IPS-18a (cell line): ENCODE measurements around the gene HMX2.

Experiments used
- H3K27ac ChIP-seq: one replicate; pipeline ENCODE4 v1.5.1; 2013; ENCODE audit warnings: low read length
- H3K27me3 ChIP-seq: one replicate; pipeline ENCODE4 v1.6.1; 2013; ENCODE audit warnings: mild to moderate bottlenecking, low read length; ENCODE audit not compliant: control insufficient read depth, insufficient read depth
- H3K36me3 ChIP-seq: one replicate; pipeline ENCODE4 v1.6.1; 2013; ENCODE audit warnings: low read depth, low read length; ENCODE audit not compliant: control insufficient read depth
- H3K4me1 ChIP-seq: one replicate; pipeline ENCODE4 v1.6.1; 2013; ENCODE audit warnings: low read depth, low read length; ENCODE audit not compliant: control insufficient read depth
- H3K4me3 ChIP-seq: one replicate; pipeline ENCODE4 v1.5.1; 2013; ENCODE audit warnings: low read length
- H3K9ac ChIP-seq: one replicate; pipeline ENCODE4 v1.6.1; 2013; ENCODE audit warnings: mild to moderate bottlenecking, low read length, moderate library complexity
- H3K9me3 ChIP-seq: one replicate; pipeline ENCODE4 v1.6.1; 2013; ENCODE audit warnings: low read depth, low read length; ENCODE audit not compliant: control insufficient read depth

Gene HMX2

GRCh38 chr10:123140164-123140982 lies 7.6 kb upstream of the HMX2 start:
- Histone ChIP-seq H3K27ac (no peak overlapping the region), H3K9me3 (no peaks in the 10 kb centered on the region), H3K27me3 (peaks cover 100% of the 10 kb centered on the region), H3K4me1 (peaks cover 32% of the 10 kb centered on the region), H3K4me3 (peak overlapping the region; percentile 26), H3K9ac (no peak overlapping the region), H3K36me3 (no peaks in the 10 kb centered on the region)

- Histone ChIP-seq H3K4me1 (peaks cover 37% of the 10 kb centered on the region), H3K27me3 (peaks cover 100% of the 10 kb centered on the region), H3K36me3 (no peaks in the 10 kb centered on the region), H3K27ac (no peak overlapping the region), H3K9me3 (no peaks in the 10 kb centered on the region), H3K9ac (no peak overlapping the region), H3K4me3 (no peak overlapping the region)
These were observed 6.9 kb upstream of the HMX2 start for GRCh38 chr10:123140983-123141390.

GRCh38 chr10:123141791-123142700 lies 5.9 kb upstream of the HMX2 start:
- no peak overlapping the region for H3K27ac ChIP-seq
- H3K4me1 ChIP-seq, result peaks cover 47% of the 10 kb centered on the region
- H3K36me3 ChIP-seq, result no peaks in the 10 kb centered on the region
- H3K9me3 ChIP-seq, result no peaks in the 10 kb centered on the region
- H3K27me3 ChIP-seq, result peaks cover 100% of the 10 kb centered on the region
- H3K9ac ChIP-seq, result no peak overlapping the region
- peak overlapping the region; percentile 41 for H3K4me3 ChIP-seq

- peaks cover 100% of the 10 kb centered on the region for H3K27me3 ChIP-seq
- peak overlapping the region; percentile 41 for H3K4me3 ChIP-seq
- H3K36me3 ChIP-seq, result no peaks in the 10 kb centered on the region
- H3K4me1 ChIP-seq, result peaks cover 45% of the 10 kb centered on the region
- H3K9me3 ChIP-seq, result no peaks in the 10 kb centered on the region
- H3K9ac ChIP-seq, result no peak overlapping the region
- H3K27ac ChIP-seq, result no peak overlapping the region
These were observed 5.2 kb upstream of the HMX2 start for GRCh38 chr10:123142701-123143161.

GRCh38 chr10:123143162-123143824 lies 4.6 kb upstream of the HMX2 start:
- Histone ChIP-seq H3K9me3 (no peaks in the 10 kb centered on the region), H3K27me3 (peaks cover 100% of the 10 kb centered on the region), H3K27ac (no peak overlapping the region)

GRCh38 chr10:123143825-123144168 lies 4.1 kb upstream of the HMX2 start:
- Histone ChIP-seq H3K4me1 (peaks cover 44% of the 10 kb centered on the region), H3K36me3 (no peaks in the 10 kb centered on the region), H3K9me3 (no peaks in the 10 kb centered on the region), H3K4me3 (no peak overlapping the region), H3K27ac (no peak overlapping the region), H3K27me3 (peaks cover 100% of the 10 kb centered on the region), H3K9ac (no peak overlapping the region)

More at GRCh38 chr10:123143162-123143824, 4.6 kb upstream of the HMX2 start:
- Histone ChIP-seq H3K4me1 (peaks cover 43% of the 10 kb centered on the region), H3K4me3 (peak overlapping the region; percentile 41), H3K9ac (no peak overlapping the region), H3K36me3 (no peaks in the 10 kb centered on the region)

- Histone ChIP-seq H3K27ac (no peak overlapping the region), H3K9ac (no peak overlapping the region), H3K36me3 (no peaks in the 10 kb centered on the region), H3K4me1 (peaks cover 41% of the 10 kb centered on the region), H3K4me3 (peak overlapping the region; percentile 7), H3K27me3 (peaks cover 100% of the 10 kb centered on the region), H3K9me3 (no peaks in the 10 kb centered on the region)
These were observed 3.0 kb upstream of the HMX2 start for GRCh38 chr10:123144697-123145541.

- Histone ChIP-seq H3K9me3 (no peaks in the 10 kb centered on the region), H3K36me3 (no peaks in the 10 kb centered on the region), H3K27ac (no peak overlapping the region), H3K4me1 (peaks cover 45% of the 10 kb centered on the region), H3K27me3 (peaks cover 100% of the 10 kb centered on the region), H3K4me3 (peak overlapping the region; percentile 9), H3K9ac (no peak overlapping the region)
These were observed 2.4 kb upstream of the HMX2 start for GRCh38 chr10:123145542-123146012.

GRCh38 chr10:123146013-123146893 lies 1.7 kb upstream of the HMX2 start:
- H3K4me3 ChIP-seq, result peak overlapping the region; percentile 9
- H3K4me1 ChIP-seq, result peaks cover 45% of the 10 kb centered on the region
- H3K27me3 ChIP-seq, result peaks cover 100% of the 10 kb centered on the region

More at GRCh38 chr10:123146013-123146893, 1.7 kb upstream of the HMX2 start:
- Histone ChIP-seq H3K9me3 (no peaks in the 10 kb centered on the region), H3K27ac (no peak overlapping the region), H3K36me3 (no peaks in the 10 kb centered on the region), H3K9ac (no peak overlapping the region)
